ENCODE data around the gene SDK2. TPM values are rescaled to one million over a fixed set of nuclear protein-coding genes. Genes with fewer than 3 reads are reported as not detected.
A peak's percentile ranks its signal among the peaks of the same experiment; 100 is the strongest.

SDK2 gene
- total RNA-seq, 2 donors from 2014 or later = 16.5 to 26.3 TPM

DNA sequence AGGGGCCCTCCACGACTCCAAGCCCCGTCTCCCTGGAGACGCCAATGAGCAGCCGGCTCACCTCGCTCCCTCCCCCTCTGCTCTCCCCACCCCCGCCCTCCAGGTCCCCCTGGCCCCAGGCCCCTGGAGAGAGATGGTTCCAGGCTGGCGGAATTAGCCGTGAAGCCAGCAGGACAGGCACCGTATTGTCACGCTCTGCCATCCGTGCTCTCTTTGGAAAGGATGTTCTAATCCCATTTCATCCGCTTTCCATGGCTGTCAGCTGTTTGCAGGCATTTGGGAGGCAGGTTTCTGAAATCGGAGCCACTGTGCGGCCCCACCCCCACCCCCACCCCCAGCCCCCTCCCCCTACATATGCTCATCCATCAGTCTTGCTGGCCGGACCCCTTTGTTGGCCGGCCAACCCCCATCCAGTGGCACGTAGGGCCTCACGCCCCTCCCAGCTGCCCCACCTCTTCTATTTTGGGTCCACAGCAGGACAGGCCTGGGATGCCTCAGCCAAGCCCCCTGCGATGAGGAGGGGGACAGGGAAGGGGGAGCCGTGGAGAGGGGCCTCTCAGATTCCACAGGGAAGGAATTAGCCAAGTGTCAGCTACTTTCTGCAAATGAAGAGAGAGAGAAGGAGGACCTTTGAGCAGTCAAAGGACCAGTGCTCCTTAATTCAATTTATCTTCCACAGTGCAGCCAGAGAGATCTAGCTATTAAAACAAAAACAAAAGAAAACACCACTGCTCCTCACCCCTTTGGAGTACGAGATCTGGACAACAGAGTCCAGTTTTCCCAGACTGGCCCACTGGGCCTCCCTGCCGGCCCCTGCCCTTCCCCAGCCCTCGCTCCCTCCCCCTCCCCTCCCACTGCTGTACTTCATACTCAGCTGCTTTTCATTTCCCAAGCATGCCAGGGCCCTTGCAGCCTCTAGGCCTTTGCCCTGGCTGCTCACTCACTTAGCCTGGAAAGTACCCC, 30.7 kb downstream of the SDK2 start:
- Histone ChIP-seq H3K36me3 (no peaks in the 10 kb centered on the region), H3K4me1 (replicated peaks) (no peaks in the 10 kb centered on the region), H3K27ac (peak overlapping the region in 1 of 2 donors; percentile 51), H3K27me3 (replicated peaks; ENCODE audit: insufficient read depth) (no peaks in the 10 kb centered on the region), H3K9me3 (no peaks in the 10 kb centered on the region), H3K4me3 (no peak overlapping the region)
- intact Hi-C loops (cut with DNase I) = no loop called here
- 58% methylated on average over 23 of the region's 23 CpGs for WGBS
- no peak for DNase-seq (ENCODE audit: low spot score)
- TF ChIP-seq POLR2A (IDR thresholded peaks at IDR 0.05) (no peak), CTCF (IDR thresholded peaks at IDR 0.05) (no peak), POLR2AphosphoS5 (IDR thresholded peaks at IDR 0.05) (no peak)

GRCh38 chr17:73612031-73612472, 32.2 kb downstream of the SDK2 start:
- DNase-seq (ENCODE audit: low spot score) = no peak
- Histone ChIP-seq H3K27me3 (replicated peaks; ENCODE audit: insufficient read depth) (no peaks in the 10 kb centered on the region), H3K4me3 (no peak overlapping the region), H3K9me3 (no peaks in the 10 kb centered on the region), H3K27ac (no peak overlapping the region), H3K4me1 (replicated peaks) (no peaks in the 10 kb centered on the region), H3K36me3 (no peaks in the 10 kb centered on the region)
- intact Hi-C loops (cut with DNase I) = no loop called here
- TF ChIP-seq CTCF (IDR thresholded peaks at IDR 0.05) (no peak), POLR2A (IDR thresholded peaks at IDR 0.05) (no peak), POLR2AphosphoS5 (IDR thresholded peaks at IDR 0.05) (no peak)
- 66% methylated on average over 14 of the region's 14 CpGs for WGBS

DNA sequence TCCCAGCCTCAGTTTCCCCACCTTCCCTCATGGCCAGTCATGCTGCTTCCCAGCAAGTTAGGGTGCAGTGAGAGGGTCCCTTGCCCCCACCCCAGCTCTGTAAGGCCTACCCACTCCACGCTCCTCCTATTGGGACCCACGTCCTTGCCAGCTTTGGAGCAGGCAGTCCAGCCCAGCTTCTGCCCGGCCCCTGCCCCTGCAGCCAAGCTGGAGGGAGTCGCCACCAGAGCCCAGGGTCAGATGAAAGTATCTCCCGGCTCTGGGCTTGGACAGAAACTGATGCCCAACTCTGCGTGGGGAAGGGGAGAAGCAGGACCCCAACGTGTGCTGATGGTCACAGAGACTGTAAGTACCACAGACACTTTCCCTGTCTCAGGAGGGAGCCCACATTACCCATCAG, 32.6 kb downstream of the SDK2 start:
- Histone ChIP-seq H3K27ac (no peak overlapping the region), H3K27me3 (replicated peaks; ENCODE audit: insufficient read depth) (no peaks in the 10 kb centered on the region), H3K9me3 (no peaks in the 10 kb centered on the region), H3K4me1 (replicated peaks) (no peaks in the 10 kb centered on the region), H3K4me3 (no peak overlapping the region), H3K36me3 (no peaks in the 10 kb centered on the region)
- WGBS = 85% methylated on average over 6 of the region's 7 CpGs
- intact Hi-C loops (cut with DNase I) = no loop called here
- TF ChIP-seq CTCF (IDR thresholded peaks at IDR 0.05) (no peak), POLR2A (IDR thresholded peaks at IDR 0.05) (no peak), POLR2AphosphoS5 (IDR thresholded peaks at IDR 0.05) (no peak)
- no peak for DNase-seq (ENCODE audit: low spot score)

DNA sequence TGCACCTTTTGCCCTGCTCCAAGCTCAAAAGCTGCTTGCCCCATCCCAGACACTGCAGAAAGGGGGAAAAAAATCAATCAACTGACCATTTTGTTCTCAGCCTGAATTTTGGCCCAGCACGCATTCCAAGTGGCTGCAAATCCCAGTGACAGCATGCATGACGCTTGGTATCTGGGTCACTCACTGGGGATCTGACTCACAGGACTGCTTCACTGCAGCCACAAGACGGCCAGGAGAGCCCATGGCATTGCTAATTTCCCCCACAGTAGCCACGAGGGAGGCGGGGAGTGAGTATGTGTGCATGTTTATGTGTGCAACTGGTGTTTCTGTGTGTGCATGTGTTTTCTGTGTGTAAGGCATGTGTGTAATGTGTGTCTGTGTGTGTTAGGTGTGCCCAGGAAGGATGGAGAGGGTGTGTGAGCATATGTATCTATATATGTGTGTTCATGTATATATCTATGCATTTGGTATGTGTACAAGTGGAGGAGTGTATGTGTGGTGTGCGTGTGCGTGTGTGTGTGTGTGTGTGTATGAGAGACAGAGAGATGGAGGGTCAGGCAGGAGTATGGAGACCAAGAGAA, 33.8 kb downstream of the SDK2 start:
- H3K4me3 ChIP-seq = no peak overlapping the region
- H3K4me1 ChIP-seq (replicated peaks) = no peaks in the 10 kb centered on the region
- TF ChIP-seq POLR2AphosphoS5 (IDR thresholded peaks at IDR 0.05) = no peak
- TF ChIP-seq CTCF (IDR thresholded peaks at IDR 0.05) = no peak
- no peak for TF ChIP-seq POLR2A (IDR thresholded peaks at IDR 0.05)
- no peaks in the 10 kb centered on the region for H3K9me3 ChIP-seq
- no peak for DNase-seq (ENCODE audit: low spot score)
- H3K36me3 ChIP-seq = no peaks in the 10 kb centered on the region
- no peaks in the 10 kb centered on the region for H3K27me3 ChIP-seq (replicated peaks; ENCODE audit: insufficient read depth)
- no peak overlapping the region for H3K27ac ChIP-seq
- WGBS = 90% methylated on average over 7 of the region's 7 CpGs
- intact Hi-C loops (cut with DNase I) = no loop called here

All from prostate gland (tissue), 2 donors.